ENCODE measurements around the gene ZNF296.

- TF ChIP-seq EZH2phosphoT487 (IDR thresholded peaks at IDR 0.05) (no peak), CTCF (IDR thresholded peaks at IDR 0.05) (no peak)
These were observed 11.3 kb upstream of the ZNF296 start for GRCh38 chr19:45087531-45087930.

All from neural progenitor cell (in vitro differentiated cells).